ENCODE results near the gene TMEM272. TPM values are rescaled to one million over a fixed set of nuclear protein-coding genes. Genes with fewer than 3 reads are reported as not detected.

The TMEM272 gene
- total and polyA plus RNA-seq, 2 of the 4 experiments (the other 2 are of a cell fraction), result not detected

DNA sequence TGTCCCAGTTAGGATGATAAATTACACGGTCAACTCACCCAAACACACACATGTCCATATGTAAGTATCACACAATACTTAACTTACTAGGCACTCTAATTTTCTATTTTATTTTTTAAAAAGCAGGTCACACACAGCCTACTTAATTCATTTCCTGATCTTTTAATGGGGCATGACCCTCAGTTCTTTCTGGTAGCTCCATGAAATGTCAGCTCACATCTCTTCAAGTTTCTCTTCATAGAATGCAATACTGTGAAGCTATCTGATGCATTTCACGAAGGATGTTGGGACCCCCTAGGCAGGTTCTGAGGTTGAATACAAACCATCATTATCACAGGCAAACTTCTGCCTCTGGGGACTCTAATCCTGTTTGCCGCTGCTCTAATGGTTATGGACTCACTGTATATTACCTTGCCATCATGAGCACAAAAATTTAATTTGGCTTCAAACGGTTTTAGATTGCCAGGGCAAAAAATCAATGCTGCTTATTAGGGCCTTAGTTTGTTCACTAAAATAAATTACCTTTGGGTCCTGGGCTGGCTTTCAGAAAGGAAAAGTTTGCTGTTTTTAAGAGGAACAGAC, 24.9 kb downstream of the TMEM272 start:
- Histone ChIP-seq H2BK20ac (ENCODE audit: low read depth, low read length) (no peak overlapping the region), H3K4me3 (ENCODE audit: insufficient read depth, low read depth, low read length) (no peak overlapping the region), H3K56ac (ENCODE audit: extremely low read depth, insufficient read depth, low read length) (no peak overlapping the region), H4K5ac (ENCODE audit: low read depth, low read length) (no peak overlapping the region), H3K36me3 (ENCODE audit: control insufficient read depth, insufficient read depth, low read length) (no peaks in the 10 kb centered on the region), H3K9me3 (ENCODE audit: control insufficient read depth, insufficient read depth, low read length) (no peaks in the 10 kb centered on the region), H4K8ac (ENCODE audit: low read depth in 2 of 2, low read length in 2 of 2) (no peak overlapping the region), H2AFZ (replicated peaks; ENCODE audit: low read length, poor library complexity) (no peak overlapping the region), H2AK5ac (ENCODE audit: low read depth, low read length) (no peak overlapping the region), H2BK15ac (ENCODE audit: low read depth, low read length) (no peak overlapping the region), H3K4me1 (ENCODE audit: control insufficient read depth, insufficient read depth, low read length) (no peaks in the 10 kb centered on the region), H3K9ac (ENCODE audit: low read depth, low read length) (no peak overlapping the region), H3K4ac (ENCODE audit: low read depth, low read length) (no peak overlapping the region), H3K27ac (ENCODE audit: insufficient read depth, low read length) (no peak overlapping the region), H3K14ac (replicated peaks; ENCODE audit: low read depth, low read length) (no peak overlapping the region), H3K4me2 (ENCODE audit: low read depth, low read length) (no peak overlapping the region), H2BK120ac (ENCODE audit: low read depth, low read length) (no peak overlapping the region), H3K18ac (ENCODE audit: low read depth, low read length) (no peak overlapping the region), H2BK5ac (ENCODE audit: low read depth, low read length, poor library complexity, severe bottlenecking) (no peak overlapping the region), H3K23ac (ENCODE audit: low read depth, low read length) (no peak overlapping the region), H4K91ac (ENCODE audit: insufficient read depth, low read depth, low read length) (no peak overlapping the region), H2AK9ac (replicated peaks; ENCODE audit: low read depth, low read length, poor library complexity) (no peak overlapping the region), H3K79me1 (ENCODE audit: low read depth in 1 of 2, low read length in 2 of 2) (no peaks in the 10 kb centered on the region), H3K27me3 (ENCODE audit: control insufficient read depth, insufficient read depth, low read length) (peaks cover 70% of the 10 kb centered on the region), H3K9me1 (ENCODE audit: insufficient read depth, low read length) (no peaks in the 10 kb centered on the region), H4K20me1 (ENCODE audit: insufficient read depth, low read length) (no peaks in the 10 kb centered on the region)
- dilution Hi-C loops (cut with HindIII; ENCODE audit: low sequenced_read_pairs, unreplicated experiment), result no loop called here
- in situ Hi-C loops (cut with MboI; ENCODE audit: low sequenced_read_pairs), result no loop called here
- POLR2A ChIA-PET (ENCODE audit: unreplicated experiment), result no interaction called here
- ATAC-seq (ENCODE audit: low read depth), result no peak
- WGBS, 2 experiments (ENCODE audit: extremely low coverage in 2 of 2, insufficient read length in 1 of 2), result 50% methylated on average over 1 of the region's 4 CpGs; no CpG with 5 or more reads in 1 of the 2 experiments
- intact Hi-C loops (cut with micrococcal nuclease), result no loop called here
- DNase-seq, result no peak
- TF ChIP-seq NFE2L2 (IDR thresholded peaks at IDR 0.05; ENCODE audit: low read depth, low read length) (no peak), MAFK (IDR thresholded peaks at IDR 0.05; ENCODE audit: low read depth, low read length) (no peak), RFX5 (IDR thresholded peaks at IDR 0.05; ENCODE audit: low read depth, low read length) (no peak), RCOR1 (IDR thresholded peaks at IDR 0.05; ENCODE audit: insufficient replicate concordance, low read length) (no peak)
- BruUV-seq (replicated peaks), result no TSS peak
- CTCF ChIA-PET, result no interaction called here
